Fibroblast of skin of abdomen (primary cell): ENCODE data around the gene PLCXD3.

ENCODE experiments used
- DNase-seq: peaks from one replicate; pipeline ENCODE4 v3.0.0-alpha.2; 2013

PLCXD3 gene

GRCh38 chr5:41414598-41414997, 95.8 kb downstream of the PLCXD3 start:
- peak; percentile 88 for DNase-seq

GRCh38 chr5:41413074-41413473, 97.3 kb downstream of the PLCXD3 start:
- DNase-seq: peak; percentile 10

- no peak for DNase-seq
Measured at GRCh38 chr5:41412496-41412895, 97.9 kb downstream of the PLCXD3 start.

GRCh38 chr5:41410737-41411136, 99.7 kb downstream of the PLCXD3 start:
- DNase-seq: no peak

- no peak for DNase-seq
Measured at GRCh38 chr5:41410307-41410706, 100.1 kb downstream of the PLCXD3 start.

GRCh38 chr5:41408676-41409443, 101.5 kb downstream of the PLCXD3 start:
- DNase-seq: peak; percentile 62

- no peak for DNase-seq
Measured at GRCh38 chr5:41406936-41407335, 103.5 kb downstream of the PLCXD3 start.

GRCh38 chr5:41406424-41406823, 104.0 kb downstream of the PLCXD3 start:
- DNase-seq: no peak

- no peak for DNase-seq
Measured at GRCh38 chr5:41404757-41405156, 105.6 kb downstream of the PLCXD3 start.

GRCh38 chr5:41403846-41404245, 106.6 kb downstream of the PLCXD3 start:
- no peak for DNase-seq

- DNase-seq: no peak
Measured at GRCh38 chr5:41402845-41403244, 107.6 kb downstream of the PLCXD3 start.

GRCh38 chr5:41399839-41400238, 110.6 kb downstream of the PLCXD3 start:
- DNase-seq: no peak

- DNase-seq: no peak
Measured at GRCh38 chr5:41392016-41392415, 118.4 kb downstream of the PLCXD3 start.

GRCh38 chr5:41374631-41375030, 135.8 kb downstream of the PLCXD3 start:
- no peak for DNase-seq

- no peak for DNase-seq
Measured at GRCh38 chr5:41373230-41373629, 137.2 kb downstream of the PLCXD3 start.

- DNase-seq: peak; percentile 74
Measured at GRCh38 chr5:41371738-41372137, 138.7 kb downstream of the PLCXD3 start.

- no peak for DNase-seq
Measured at GRCh38 chr5:41370482-41370881, 139.9 kb downstream of the PLCXD3 start.

GRCh38 chr5:41369799-41370198, 140.6 kb downstream of the PLCXD3 start:
- no peak for DNase-seq

GRCh38 chr5:41368158-41368557, 142.2 kb downstream of the PLCXD3 start:
- peak; percentile 18 for DNase-seq

GRCh38 chr5:41365369-41365768, 145.0 kb downstream of the PLCXD3 start:
- DNase-seq: no peak

GRCh38 chr5:41364346-41364745, 146.1 kb downstream of the PLCXD3 start:
- DNase-seq: no peak

- DNase-seq: no peak
Measured at GRCh38 chr5:41363343-41363986, 146.9 kb downstream of the PLCXD3 start.

- no peak for DNase-seq
Measured at GRCh38 chr5:41356786-41357185, 153.6 kb downstream of the PLCXD3 start.

GRCh38 chr5:41349846-41350245, 160.6 kb downstream of the PLCXD3 start:
- no peak for DNase-seq
